K562 (cell line): Measurements from ENCODE around the gene GABRR3. TPM values are rescaled to one million over a fixed set of nuclear protein-coding genes. Genes with fewer than 3 reads are reported as not detected.
A peak's percentile ranks its signal among the peaks of the same experiment; 100 is the strongest.

Experiments
- ATAC-seq: fragments of 200-7000 bp; cut with Tn5 transposase; 3 replicates; pipeline ENCODE4 v1.9.1; 2020; ENCODE audit warnings: moderate library complexity
- BruUV-seq: library from RNA; stranded (reverse); fragments of 400-500 nt; replicated peaks from 2 replicates; lab custom pipeline; 2021; lab: Mats Ljungman, UMichigan
- CTCF ChIA-PET: fragments of 300-600 bp; formaldehyde crosslinking; extraction: SDS; loops from one replicate; lab custom pipeline; 2021; ENCODE audit warnings: low intra/inter-chr PET ratio; lab: Yijun Ruan, JAX
- POLR2A ChIA-PET: fragments of 300-600, 350-650 bp; sonication (Branson Sonifier 250); formaldehyde crosslinking; extraction: SDS; loops from one replicate; lab custom pipeline; 2021; ENCODE audit warnings: antibody characterized with exemption, inconsistent platforms; lab: Yijun Ruan, JAX
- DNase-seq, 4 experiments: peaks; one replicate each; pipeline versions ENCODE4 v3.0.0 to v3.0.0-alpha.2; 2011 to 2018; ENCODE audit warnings: low spot score in 3 of 4, mixed read lengths in 3 of 4; ENCODE audit errors: extremely low read depth in 1 of 4
- FAIRE-seq: peaks from 2 replicates; lab custom pipeline; 2011; peaks lifted over from hg19 to GRCh38; lab: Jason Lieb, UNC
- H2AFZ ChIP-seq: 2 replicates; pipeline ENCODE4 v1.6.0; 2011; ENCODE audit warnings: low read depth, low read length, control low read depth, inconsistent platforms
- H3K27ac ChIP-seq: fragments of 200-600 bp; 3 replicates; pipeline ENCODE4 v1.8.0; 2011; ENCODE audit warnings: low read depth, mild to moderate bottlenecking, control low read depth, inconsistent platforms, low read length, moderate library complexity, mixed read lengths; ENCODE audit errors: extremely low read depth
- H3K27me3 ChIP-seq, 2 experiments: fragments of 300-600 bp in 1 of 2; 2 replicates in 1 of 2; 3 replicates in 1 of 2; pipeline versions ENCODE4 v1.6.0 to v1.8.0; 2011; ENCODE audit warnings: inconsistent platforms in 2 of 2, low read length in 2 of 2, mild to moderate bottlenecking in 1 of 2, mixed read lengths in 1 of 2, moderate library complexity in 1 of 2; ENCODE audit not compliant: control insufficient read depth in 2 of 2, insufficient read depth in 2 of 2
- H3K36me3 ChIP-seq: fragments of 300-600 bp; 3 replicates; pipeline ENCODE4 v1.8.0; 2011; ENCODE audit warnings: mild to moderate bottlenecking, low read length, inconsistent platforms; ENCODE audit not compliant: control insufficient read depth, insufficient read depth
- H3K4me1 ChIP-seq, 2 experiments: fragments of 200-600 bp in 1 of 2; replicated peaks in 1 of 2; 2 replicates in 1 of 2; 3 replicates in 1 of 2; pipeline versions ENCODE4 v1.5.1 to v1.8.0; 2011; ENCODE audit warnings: inconsistent platforms in 2 of 2, low read length in 2 of 2, mild to moderate bottlenecking in 1 of 2, mixed read lengths in 1 of 2, moderate library complexity in 1 of 2; ENCODE audit not compliant: control insufficient read depth in 2 of 2, insufficient read depth in 2 of 2
- H3K4me2 ChIP-seq: 2 replicates; pipeline ENCODE4 v1.6.1; 2011; ENCODE audit warnings: low read length, control low read depth, inconsistent platforms, mixed read lengths; ENCODE audit not compliant: insufficient read depth
- H3K4me3 ChIP-seq: fragments of 200-600 bp; sonication (generic), shearing (Covaris generic); 2 replicates; pipeline ENCODE4 v1.5.1; 2016; ENCODE audit warnings: control low read depth, inconsistent platforms
- H3K79me2 ChIP-seq: fragments of 200-600 bp; 3 replicates; pipeline ENCODE4 v1.8.0; 2011; ENCODE audit warnings: low read length, inconsistent platforms; ENCODE audit not compliant: control insufficient read depth, insufficient read depth
- H3K9ac ChIP-seq, 2 experiments: 2 replicates each; pipeline versions ENCODE4 v1.6.0 to v1.6.1; 2011; ENCODE audit warnings: low read depth in 2 of 2, low read length in 2 of 2, control low read depth in 1 of 2, inconsistent platforms in 1 of 2, mild to moderate bottlenecking in 1 of 2, mixed read lengths in 1 of 2; ENCODE audit not compliant: insufficient read depth in 1 of 2
- H3K9me1 ChIP-seq: one replicate; pipeline ENCODE4 v1.6.0; 2011; ENCODE audit warnings: inconsistent platforms, mild to moderate bottlenecking, low read length, moderate library complexity; ENCODE audit not compliant: control insufficient read depth, insufficient read depth
- H3K9me3 ChIP-seq: replicated peaks from 2 replicates; pipeline ENCODE4 v1.5.1; 2011; ENCODE audit warnings: low read depth, low read length, inconsistent platforms; ENCODE audit not compliant: control insufficient read depth, insufficient read depth
- H4K20me1 ChIP-seq: replicated peaks from 2 replicates; pipeline ENCODE4 v1.6.1; 2011; ENCODE audit warnings: low read length, inconsistent platforms, mixed read lengths; ENCODE audit not compliant: control insufficient read depth, insufficient read depth
- DDX20 ChIP-seq: fragments of 450-650 bp; IDR thresholded peaks from 2 replicates; pipeline ENCODE4 v1.6.1; 2016; ENCODE audit warnings: missing genetic modification characterization, low read depth, mild to moderate bottlenecking, missing compliant biosample characterization, moderate library complexity
- FOS ChIP-seq: IDR thresholded peaks from 3 replicates; pipeline ENCODE4 v1.6.1; 2011; ENCODE audit not compliant: insufficient read length; ENCODE audit errors: extremely low read depth
- FOXM1 ChIP-seq, 2 experiments: fragments of 450-650 bp in 1 of 2; sonication (generic) in 1 of 2; formaldehyde crosslinking in 1 of 2; IDR thresholded peaks; 2 replicates each; pipeline versions ENCODE4 v1.6.1 to v1.9.0; 2017 to 2022; ENCODE audit warnings: low read depth in 2 of 2, mild to moderate bottlenecking in 2 of 2, missing genetic modification reagents in 1 of 2, moderate library complexity in 1 of 2
- MAFG ChIP-seq: fragments of 450-650 bp; conservative IDR thresholded peaks from 2 replicates; pipeline ENCODE4 v1.6.1; 2016; ENCODE audit warnings: missing genetic modification characterization, missing compliant biosample characterization
- MTA3 ChIP-seq: fragments of 450-650 bp; formaldehyde crosslinking; IDR thresholded peaks from 2 replicates; pipeline ENCODE4 v1.6.1; 2017; ENCODE audit warnings: mild to moderate bottlenecking, borderline replicate concordance
- NRF1 ChIP-seq, 2 experiments: fragments of 450-650 bp; IDR thresholded peaks in 1 of 2; conservative IDR thresholded peaks in 1 of 2; 2 replicates each; pipeline ENCODE4 v1.6.1; 2014; ENCODE audit warnings: mild to moderate bottlenecking in 2 of 2
- SP2 ChIP-seq: IDR thresholded peaks from 2 replicates; pipeline ENCODE4 v1.6.1; 2011; ENCODE audit warnings: mild to moderate bottlenecking, low read depth, low read length, moderate library complexity; ENCODE audit not compliant: poor library complexity, severe bottlenecking; ENCODE audit errors: extremely low read depth
- TEAD1 ChIP-seq, 2 experiments: fragments of 450-650 bp in 1 of 2; sonication (generic) in 1 of 2; formaldehyde crosslinking; IDR thresholded peaks; 2 replicates each; pipeline versions ENCODE4 v1.4.0 to v1.8.0; 2020 to 2022; ENCODE audit warnings: mild to moderate bottlenecking in 2 of 2, missing genetic modification reagents in 1 of 2
- ZNF165 ChIP-seq: fragments of 250-450 bp; sonication (Bioruptor Pico); IDR thresholded peaks from 2 replicates; pipeline ENCODE4 v1.4.0; 2020; ENCODE audit warnings: borderline replicate concordance
- WGBS: fragments of 100-300 bp; shearing (Covaris generic); methylation state at CpG from one replicate; pipeline ENCODE4 v1.1.6; 2016; ENCODE audit warnings: low coverage, mixed read lengths; ENCODE audit not compliant: insufficient coverage; ENCODE audit errors: missing lambda C conversion rate; 5-methylcytosine and 5-hydroxymethylcytosine counted together
- in situ Hi-C: fragments of 300-500 bp; cut with MboI; formaldehyde crosslinking; loops from 4 replicates; pipeline ENCODE4 v1.15.0; 2018; ENCODE audit warnings: inconsistent platforms, mixed read lengths
- intact Hi-C: fragments of 100-400 bp; cut with micrococcal nuclease; formaldehyde crosslinking; loops from 2 replicates; pipeline ENCODE4 v1.14.2; 2022
- polyA plus RNA-seq, 8 experiments: library from polyadenylated mRNA; depleted of rRNA in 4 of 8; stranded (reverse) in 5 of 8; unstranded in 3 of 8; fragments of >200 nt; fragmentation: Nextera tagmentation in 2 of 8; fragmentation: Illumina TruSeq in 1 of 8; extraction: Ambion mirVana in 2 of 8; extraction: Trizol in 1 of 8; gene quantifications; 2 replicates each; pipeline versions ENCODE4 v1.2.1 to v1.2.3, GENCODE V29; 2011 to 2014; ENCODE audit warnings: inconsistent platforms in 1 of 8, missing spikeins in 1 of 8
- total RNA-seq, 7 experiments: library from RNA; depleted of rRNA in 6 of 7; stranded (reverse); fragments of >200 nt in 6 of 7; fragmentation: Illumina TruSeq in 2 of 7; extraction: Trizol in 2 of 7; gene quantifications; 2 replicates each; pipeline versions ENCODE4 v1.2.1 to v1.2.3, GENCODE V29; 2011 to 2021; ENCODE audit warnings: low replicate concordance in 1 of 7
- TF ChIP-seq, protein P1 (sequence below): IDR thresholded peaks from 2 replicates; pipeline ENCODE4 v1.6.1; 2016; ENCODE audit warnings: missing genetic modification characterization, missing compliant biosample characterization
- TF ChIP-seq, protein P2 (sequence below), 2 experiments: fragments of 250-450 bp in 1 of 2; fragments of 450-650 bp in 1 of 2; sonication (Bioruptor Pico) in 1 of 2; IDR thresholded peaks; 2 replicates each; pipeline versions ENCODE4 v1.6.1 to v1.8.0; 2016 to 2021; ENCODE audit warnings: mild to moderate bottlenecking in 2 of 2, moderate library complexity in 2 of 2, missing compliant biosample characterization in 1 of 2, missing genetic modification characterization in 1 of 2
- TF ChIP-seq, protein P3 (sequence below): fragments of 450-650 bp; formaldehyde crosslinking; IDR thresholded peaks from 2 replicates; pipeline ENCODE4 v1.4.0; 2020; ENCODE audit warnings: mild to moderate bottlenecking, moderate library complexity
- TF ChIP-seq, protein P4 (sequence below): fragments of 250-450 bp; sonication (Bioruptor Pico); IDR thresholded peaks from 2 replicates; pipeline ENCODE4 v1.4.0; 2020; ENCODE audit warnings: mild to moderate bottlenecking
- TF ChIP-seq, protein P5 (sequence below): fragments of 250-450 bp; sonication (Bioruptor Pico); IDR thresholded peaks from 2 replicates; pipeline ENCODE4 v1.8.0; 2021; ENCODE audit warnings: borderline replicate concordance, mild to moderate bottlenecking, moderate library complexity; ENCODE audit not compliant: poor library complexity, severe bottlenecking

Gene GABRR3
- total and polyA plus RNA-seq, 9 of the 15 experiments (the other 6 are each of a cell fraction or from before 2014, with no cell fraction given): not detected

DNA sequence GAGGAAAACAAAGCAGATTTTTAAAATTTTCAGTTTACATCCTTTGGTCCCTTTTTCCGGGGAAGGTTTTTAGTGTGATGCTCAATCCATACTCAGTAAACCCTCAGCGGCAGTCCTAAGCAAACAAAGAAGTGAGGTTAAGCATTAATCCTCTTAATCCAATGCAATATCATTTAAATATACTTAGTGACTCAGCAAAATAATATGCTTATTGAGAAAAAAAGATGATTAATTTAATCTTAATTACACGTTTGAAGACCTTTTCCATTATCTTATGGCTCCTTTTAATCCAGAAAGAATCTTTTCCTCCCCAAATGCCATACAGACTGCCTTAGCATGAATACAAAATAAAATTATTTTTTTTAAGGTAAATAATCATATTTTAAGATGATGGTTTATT is at the start of gene GABRR3 (continued):
- TF ChIP-seq MTA3: no peak
- peak; percentile 41 for TF ChIP-seq MAFG (tag)
- TF ChIP-seq FOS: no peak
- TF ChIP-seq, protein P1, sequence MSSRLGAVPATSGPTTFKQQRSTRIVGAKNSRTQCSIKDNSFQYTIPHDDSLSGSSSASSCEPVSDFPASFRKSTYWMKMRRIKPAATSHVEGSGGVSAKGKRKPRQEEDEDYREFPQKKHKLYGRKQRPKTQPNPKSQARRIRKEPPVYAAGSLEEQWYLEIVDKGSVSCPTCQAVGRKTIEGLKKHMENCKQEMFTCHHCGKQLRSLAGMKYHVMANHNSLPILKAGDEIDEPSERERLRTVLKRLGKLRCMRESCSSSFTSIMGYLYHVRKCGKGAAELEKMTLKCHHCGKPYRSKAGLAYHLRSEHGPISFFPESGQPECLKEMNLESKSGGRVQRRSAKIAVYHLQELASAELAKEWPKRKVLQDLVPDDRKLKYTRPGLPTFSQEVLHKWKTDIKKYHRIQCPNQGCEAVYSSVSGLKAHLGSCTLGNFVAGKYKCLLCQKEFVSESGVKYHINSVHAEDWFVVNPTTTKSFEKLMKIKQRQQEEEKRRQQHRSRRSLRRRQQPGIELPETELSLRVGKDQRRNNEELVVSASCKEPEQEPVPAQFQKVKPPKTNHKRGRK (tag): no peak

DNA sequence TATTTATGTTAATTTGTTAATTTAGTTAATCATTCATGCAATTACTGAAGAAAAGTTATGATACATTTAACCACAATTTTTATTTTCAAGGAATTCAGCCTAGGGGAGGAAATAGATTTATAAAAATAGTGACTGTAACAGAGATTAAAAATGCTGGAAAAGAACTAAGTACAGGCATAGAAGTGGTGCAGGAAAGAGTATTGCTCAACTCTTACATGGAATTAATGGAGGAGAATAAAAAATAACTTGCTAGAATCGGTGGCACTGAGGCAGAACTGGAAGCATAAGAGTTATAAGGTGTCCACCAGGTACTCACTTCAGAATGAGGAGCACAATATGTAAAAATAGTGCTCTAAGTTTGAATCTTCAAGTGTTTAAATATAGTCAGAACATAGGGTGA is 38.4 kb upstream of the GABRR3 start:
- Histone ChIP-seq H3K4me2 (no peak overlapping the region), H3K9ac (no peak overlapping the region), H3K9me1 (no peaks in the 10 kb centered on the region), H4K20me1 (no peaks in the 10 kb centered on the region), H3K36me3 (no peaks in the 10 kb centered on the region), H3K27ac (no peak overlapping the region), H3K4me3 (no peak overlapping the region), H3K9me3 (no peaks in the 10 kb centered on the region), H2AFZ (no peak overlapping the region), H3K79me2 (no peaks in the 10 kb centered on the region), H3K4me1 (no peaks in the 10 kb centered on the region), H3K27me3 (no peaks in the 10 kb centered on the region)
- CTCF ChIA-PET: no interaction called here
- POLR2A ChIA-PET: no interaction called here
- intact Hi-C loops: no loop called here
- BruUV-seq: no TSS peak
- no peak for FAIRE-seq
- in situ Hi-C loops: no loop called here
- ATAC-seq: no peak
- DNase-seq: no peak
- 0% methylated on average over 1 of the region's 1 CpG for WGBS
- no peak for TF ChIP-seq NRF1 (conservative IDR thresholded peaks at IDR 0.05 in 1 of 2, IDR thresholded peaks at IDR 0.05 in 1 of 2)
- no peak for TF ChIP-seq TEAD1 (CRISPR knock-in tag; IDR thresholded peaks at IDR 0.05)
- TF ChIP-seq, protein P2, sequence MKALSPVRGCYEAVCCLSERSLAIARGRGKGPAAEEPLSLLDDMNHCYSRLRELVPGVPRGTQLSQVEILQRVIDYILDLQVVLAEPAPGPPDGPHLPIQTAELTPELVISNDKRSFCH (CRISPR knock-in tag; IDR thresholded peaks at IDR 0.05): no peak
- TF ChIP-seq, protein P2 (tag; IDR thresholded peaks at IDR 0.05): no peak
- no peak for TF ChIP-seq ZNF165 (CRISPR knock-in tag)
- TF ChIP-seq, protein P3, sequence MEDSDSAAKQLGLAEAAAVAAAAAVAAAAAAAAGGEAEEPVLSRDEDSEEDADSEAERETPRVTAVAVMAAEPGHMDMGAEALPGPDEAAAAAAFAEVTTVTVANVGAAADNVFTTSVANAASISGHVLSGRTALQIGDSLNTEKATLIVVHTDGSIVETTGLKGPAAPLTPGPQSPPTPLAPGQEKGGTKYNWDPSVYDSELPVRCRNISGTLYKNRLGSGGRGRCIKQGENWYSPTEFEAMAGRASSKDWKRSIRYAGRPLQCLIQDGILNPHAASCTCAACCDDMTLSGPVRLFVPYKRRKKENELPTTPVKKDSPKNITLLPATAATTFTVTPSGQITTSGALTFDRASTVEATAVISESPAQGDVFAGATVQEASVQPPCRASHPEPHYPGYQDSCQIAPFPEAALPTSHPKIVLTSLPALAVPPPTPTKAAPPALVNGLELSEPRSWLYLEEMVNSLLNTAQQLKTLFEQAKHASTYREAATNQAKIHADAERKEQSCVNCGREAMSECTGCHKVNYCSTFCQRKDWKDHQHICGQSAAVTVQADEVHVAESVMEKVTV: no peak
- TF ChIP-seq, protein P4, sequence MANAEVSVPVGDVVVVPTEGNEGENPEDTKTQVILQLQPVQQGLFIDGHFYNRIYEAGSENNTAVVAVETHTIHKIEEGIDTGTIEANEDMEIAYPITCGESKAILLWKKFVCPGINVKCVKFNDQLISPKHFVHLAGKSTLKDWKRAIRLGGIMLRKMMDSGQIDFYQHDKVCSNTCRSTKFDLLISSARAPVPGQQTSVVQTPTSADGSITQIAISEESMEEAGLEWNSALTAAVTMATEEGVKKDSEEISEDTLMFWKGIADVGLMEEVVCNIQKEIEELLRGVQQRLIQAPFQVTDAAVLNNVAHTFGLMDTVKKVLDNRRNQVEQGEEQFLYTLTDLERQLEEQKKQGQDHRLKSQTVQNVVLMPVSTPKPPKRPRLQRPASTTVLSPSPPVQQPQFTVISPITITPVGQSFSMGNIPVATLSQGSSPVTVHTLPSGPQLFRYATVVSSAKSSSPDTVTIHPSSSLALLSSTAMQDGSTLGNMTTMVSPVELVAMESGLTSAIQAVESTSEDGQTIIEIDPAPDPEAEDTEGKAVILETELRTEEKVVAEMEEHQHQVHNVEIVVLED: no peak
- TF ChIP-seq DDX20: no peak
- TF ChIP-seq SP2: no peak
- no peak for TF ChIP-seq FOXM1 (IDR thresholded peaks at IDR 0.05; ENCODE audit: low read depth)
- TF ChIP-seq FOXM1 (CRISPR knock-in tag; IDR thresholded peaks at IDR 0.05; ENCODE audit: low read depth): no peak
- TF ChIP-seq, protein P5, sequence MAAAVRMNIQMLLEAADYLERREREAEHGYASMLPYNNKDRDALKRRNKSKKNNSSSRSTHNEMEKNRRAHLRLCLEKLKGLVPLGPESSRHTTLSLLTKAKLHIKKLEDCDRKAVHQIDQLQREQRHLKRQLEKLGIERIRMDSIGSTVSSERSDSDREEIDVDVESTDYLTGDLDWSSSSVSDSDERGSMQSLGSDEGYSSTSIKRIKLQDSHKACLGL (CRISPR knock-in tag): no peak
